ENCODE results near the gene JARID2. TPM values are rescaled to one million over a fixed set of nuclear protein-coding genes. Genes with fewer than 3 reads are reported as not detected.

Gene JARID2
- total RNA-seq, 1 donor from 2014 or later = 12.5 TPM

DNA sequence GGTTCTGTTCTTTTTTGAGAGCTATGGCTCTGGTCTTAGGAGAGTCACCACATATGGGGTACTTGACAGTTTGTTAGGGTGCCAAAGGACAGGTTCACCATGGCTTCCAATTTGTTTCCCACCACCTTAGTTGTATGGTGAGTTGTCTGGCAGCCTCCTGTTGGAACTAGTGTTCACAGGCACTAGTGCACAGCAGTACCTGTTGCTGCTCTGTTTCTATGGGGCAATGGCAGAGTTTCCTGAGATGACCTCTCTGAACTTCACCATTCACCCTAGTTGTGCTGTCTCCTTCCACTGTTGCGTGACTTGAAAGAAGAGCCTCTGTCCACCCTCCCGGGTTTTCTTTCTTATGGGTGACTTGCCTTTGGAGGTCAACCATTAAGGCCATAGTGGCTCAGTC, 129.1 kb downstream of the JARID2 start:
- TF ChIP-seq, protein P1, sequence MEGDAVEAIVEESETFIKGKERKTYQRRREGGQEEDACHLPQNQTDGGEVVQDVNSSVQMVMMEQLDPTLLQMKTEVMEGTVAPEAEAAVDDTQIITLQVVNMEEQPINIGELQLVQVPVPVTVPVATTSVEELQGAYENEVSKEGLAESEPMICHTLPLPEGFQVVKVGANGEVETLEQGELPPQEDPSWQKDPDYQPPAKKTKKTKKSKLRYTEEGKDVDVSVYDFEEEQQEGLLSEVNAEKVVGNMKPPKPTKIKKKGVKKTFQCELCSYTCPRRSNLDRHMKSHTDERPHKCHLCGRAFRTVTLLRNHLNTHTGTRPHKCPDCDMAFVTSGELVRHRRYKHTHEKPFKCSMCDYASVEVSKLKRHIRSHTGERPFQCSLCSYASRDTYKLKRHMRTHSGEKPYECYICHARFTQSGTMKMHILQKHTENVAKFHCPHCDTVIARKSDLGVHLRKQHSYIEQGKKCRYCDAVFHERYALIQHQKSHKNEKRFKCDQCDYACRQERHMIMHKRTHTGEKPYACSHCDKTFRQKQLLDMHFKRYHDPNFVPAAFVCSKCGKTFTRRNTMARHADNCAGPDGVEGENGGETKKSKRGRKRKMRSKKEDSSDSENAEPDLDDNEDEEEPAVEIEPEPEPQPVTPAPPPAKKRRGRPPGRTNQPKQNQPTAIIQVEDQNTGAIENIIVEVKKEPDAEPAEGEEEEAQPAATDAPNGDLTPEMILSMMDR (IDR thresholded peaks at IDR 0.05) = no peak
- Mint-ChIP-seq H3K27me3 (ENCODE audit: unreplicated experiment) (no peaks in the 10 kb centered on the region), H3K36me3 (ENCODE audit: unreplicated experiment) (no peaks in the 10 kb centered on the region), H3K27ac (ENCODE audit: unreplicated experiment) (no peak overlapping the region), H3K9me3 (ENCODE audit: unreplicated experiment) (no peaks in the 10 kb centered on the region), H3K4me1 (ENCODE audit: unreplicated experiment) (peaks cover 30% of the 10 kb centered on the region), H3K4me3 (ENCODE audit: unreplicated experiment) (no peak overlapping the region)
- DNase-seq (ENCODE audit: extremely low spot score, unreplicated experiment) = no peak

DNA sequence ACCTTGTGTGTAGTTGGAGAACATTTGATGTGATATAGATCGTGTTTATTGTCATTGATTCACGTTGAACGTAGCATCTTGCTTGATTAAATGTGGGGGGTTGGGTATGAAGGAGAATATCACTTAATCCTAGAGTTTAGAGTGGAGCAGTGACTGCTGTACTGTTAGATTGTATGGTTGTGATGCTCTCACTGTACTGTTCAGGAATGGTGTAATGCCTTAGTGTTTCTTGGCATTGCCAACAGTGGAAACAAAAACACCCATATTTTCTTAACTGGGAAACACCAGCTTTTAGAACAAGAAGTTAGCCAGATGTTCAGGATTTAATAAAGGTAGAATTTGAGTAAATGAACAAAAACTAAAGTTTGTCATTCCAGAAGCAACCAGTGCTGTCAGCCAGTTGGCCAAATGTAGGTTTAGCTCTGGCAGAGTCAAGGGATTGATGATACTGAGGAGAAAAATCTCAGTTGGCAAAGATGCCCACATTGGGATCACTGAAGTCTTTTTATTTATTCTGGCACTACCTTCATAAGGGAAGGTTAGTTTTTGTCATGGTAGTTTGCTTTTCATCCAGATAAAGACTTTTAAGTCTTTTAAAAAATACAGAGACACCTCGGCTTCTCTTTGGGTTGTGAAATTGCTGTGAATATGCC, 129.9 kb downstream of the JARID2 start:
- no peak overlapping the region for H3K27ac Mint-ChIP-seq (ENCODE audit: unreplicated experiment)
- H3K4me1 Mint-ChIP-seq (ENCODE audit: unreplicated experiment) = peaks cover 23% of the 10 kb centered on the region
- no peaks in the 10 kb centered on the region for H3K36me3 Mint-ChIP-seq (ENCODE audit: unreplicated experiment)
- DNase-seq (ENCODE audit: extremely low spot score, unreplicated experiment) = no peak
- H3K4me3 Mint-ChIP-seq (ENCODE audit: unreplicated experiment) = no peak overlapping the region
- H3K9me3 Mint-ChIP-seq (ENCODE audit: unreplicated experiment) = no peaks in the 10 kb centered on the region
- no peaks in the 10 kb centered on the region for H3K27me3 Mint-ChIP-seq (ENCODE audit: unreplicated experiment)
- TF ChIP-seq, protein P1 (IDR thresholded peaks at IDR 0.05) = no peak

DNA sequence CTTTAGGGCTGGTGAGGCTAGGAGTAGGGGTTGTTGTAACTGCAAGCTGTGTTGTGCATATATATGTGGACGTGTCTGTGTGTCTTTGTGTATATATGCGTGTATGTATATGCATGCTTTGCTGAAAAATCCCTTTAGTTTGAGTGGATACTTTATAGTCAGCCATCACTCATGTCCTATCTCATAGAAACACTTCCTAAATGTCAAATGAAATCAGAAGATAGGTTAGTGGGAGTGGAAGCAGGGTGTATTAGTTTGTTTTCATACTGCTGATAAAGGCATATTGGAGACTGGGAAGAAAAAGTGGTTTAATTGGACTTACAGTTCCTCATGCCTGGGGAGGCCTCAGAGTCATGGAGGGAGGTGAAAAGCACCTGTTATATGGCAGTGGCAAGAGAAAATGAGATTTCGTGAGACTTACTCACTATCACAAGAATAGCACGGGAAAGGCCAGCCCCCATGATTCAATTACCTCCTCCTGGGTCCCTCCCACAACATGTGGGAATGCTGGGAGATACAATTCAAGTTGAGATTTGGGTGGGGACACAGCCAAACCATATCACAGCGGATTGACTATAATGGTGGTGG, 131.1 kb downstream of the JARID2 start:
- no peak for DNase-seq (ENCODE audit: extremely low spot score, unreplicated experiment)
- H3K4me3 Mint-ChIP-seq (ENCODE audit: unreplicated experiment) = no peak overlapping the region
- peaks cover 22% of the 10 kb centered on the region for H3K4me1 Mint-ChIP-seq (ENCODE audit: unreplicated experiment)
- no peaks in the 10 kb centered on the region for H3K9me3 Mint-ChIP-seq (ENCODE audit: unreplicated experiment)
- H3K36me3 Mint-ChIP-seq (ENCODE audit: unreplicated experiment) = no peaks in the 10 kb centered on the region
- TF ChIP-seq, protein P1 (IDR thresholded peaks at IDR 0.05) = no peak
- H3K27ac Mint-ChIP-seq (ENCODE audit: unreplicated experiment) = no peak overlapping the region
- no peaks in the 10 kb centered on the region for H3K27me3 Mint-ChIP-seq (ENCODE audit: unreplicated experiment)

DNA sequence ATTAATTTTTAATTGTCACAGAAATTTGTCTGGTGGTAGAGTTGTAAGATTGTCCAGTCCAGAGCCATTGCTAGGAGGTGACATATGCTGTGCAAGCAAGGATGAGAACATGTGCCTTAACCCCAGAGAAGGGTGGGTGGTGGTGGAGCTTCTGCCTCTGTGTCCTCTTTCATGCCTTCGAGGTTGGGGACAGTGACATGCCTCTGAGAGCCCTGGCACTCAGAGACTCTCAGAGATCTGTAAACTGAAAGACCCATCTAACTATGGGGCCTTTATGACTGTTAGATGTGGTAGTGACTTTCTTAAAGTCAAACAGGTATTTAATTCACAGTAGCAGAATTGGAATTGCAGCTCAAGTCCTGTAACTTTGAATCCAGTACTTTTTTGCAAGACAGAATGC, 132.4 kb downstream of the JARID2 start:
- DNase-seq (ENCODE audit: extremely low spot score, unreplicated experiment) = no peak
- TF ChIP-seq, protein P1 (IDR thresholded peaks at IDR 0.05) = no peak
- Mint-ChIP-seq H3K4me3 (ENCODE audit: unreplicated experiment) (no peak overlapping the region), H3K27ac (ENCODE audit: unreplicated experiment) (no peak overlapping the region), H3K4me1 (ENCODE audit: unreplicated experiment) (peaks cover 22% of the 10 kb centered on the region), H3K27me3 (ENCODE audit: unreplicated experiment) (no peaks in the 10 kb centered on the region), H3K36me3 (ENCODE audit: unreplicated experiment) (no peaks in the 10 kb centered on the region), H3K9me3 (ENCODE audit: unreplicated experiment) (no peaks in the 10 kb centered on the region)

DNA sequence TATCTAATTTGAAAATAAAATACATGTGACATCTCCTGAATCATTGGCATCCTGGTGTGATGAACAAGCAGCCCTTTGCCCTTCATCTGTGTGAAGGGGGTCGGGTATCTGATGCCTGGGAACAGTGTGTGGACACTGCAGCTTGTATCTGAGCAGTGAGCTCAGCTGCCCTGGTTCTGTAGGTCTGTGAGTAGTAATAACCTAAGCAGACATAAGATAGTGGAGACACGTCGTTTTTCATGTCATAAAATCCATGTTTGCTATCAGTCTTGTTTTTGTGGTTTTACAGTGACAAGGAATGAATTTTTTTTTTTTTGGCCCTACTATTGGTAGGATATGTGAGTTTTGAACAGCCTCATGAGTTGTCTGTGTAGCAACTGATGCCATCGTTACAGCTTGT, 133.0 kb downstream of the JARID2 start:
- Mint-ChIP-seq H3K36me3 (ENCODE audit: unreplicated experiment) (no peaks in the 10 kb centered on the region), H3K9me3 (ENCODE audit: unreplicated experiment) (no peaks in the 10 kb centered on the region), H3K4me3 (ENCODE audit: unreplicated experiment) (no peak overlapping the region), H3K27me3 (ENCODE audit: unreplicated experiment) (no peaks in the 10 kb centered on the region), H3K4me1 (ENCODE audit: unreplicated experiment) (peaks cover 22% of the 10 kb centered on the region), H3K27ac (ENCODE audit: unreplicated experiment) (no peak overlapping the region)
- TF ChIP-seq, protein P1 (IDR thresholded peaks at IDR 0.05) = no peak
- no peak for DNase-seq (ENCODE audit: extremely low spot score, unreplicated experiment)

Data from osteocyte (in vitro differentiated cells).